Subcutaneous adipose tissue (tissue), 4 donors: ENCODE data around the gene BAHD1. TPM values are rescaled to one million over a fixed set of nuclear protein-coding genes. Genes with fewer than 3 reads are reported as not detected.

Experiments used
- CTCF ChIP-seq: fragments of 450-650 bp; IDR thresholded peaks from one replicate; pipeline ENCODE4 v1.5.1; 2016; ENCODE audit warnings: low read depth, mild to moderate bottlenecking, control low read depth, antibody characterized with exemption, moderate library complexity
- total RNA-seq, 4 donors: library from RNA; depleted of rRNA; stranded (reverse); fragments of >200 nt; gene quantifications; one replicate each; pipeline ENCODE4 v1.1.0, GENCODE V29; 2016

The BAHD1 gene
- total RNA-seq, 4 donors from 2014 or later: 4.1 to 17.1 (median 9.1) TPM

GRCh38 chr15:40466426-40467260 lies 25.9 kb downstream of the BAHD1 start:
- no peak for TF ChIP-seq CTCF

GRCh38 chr15:40467261-40467615 lies 26.5 kb downstream of the BAHD1 start:
- no peak for TF ChIP-seq CTCF

- no peak for TF ChIP-seq CTCF
Measured at GRCh38 chr15:40468898-40469331, 28.2 kb downstream of the BAHD1 start.

GRCh38 chr15:40469776-40470390 lies 29.1 kb downstream of the BAHD1 start:
- TF ChIP-seq CTCF: no peak

GRCh38 chr15:40470423-40471104 lies 29.8 kb downstream of the BAHD1 start, which contains the start of gene CHST14:
Gene CHST14 (plus strand): TSS chr15:40470984. CDS start chr15:40471214, 230 bp downstream.
- TF ChIP-seq CTCF: no peak

GRCh38 chr15:40471105-40471807 lies 30.5 kb downstream of the BAHD1 start:
- no peak for TF ChIP-seq CTCF
